Measurements from ENCODE around the gene VLDLR.

GRCh38 chr9:2681981-2682380 lies 60.4 kb downstream of the VLDLR start:
- TF ChIP-seq, protein P1, sequence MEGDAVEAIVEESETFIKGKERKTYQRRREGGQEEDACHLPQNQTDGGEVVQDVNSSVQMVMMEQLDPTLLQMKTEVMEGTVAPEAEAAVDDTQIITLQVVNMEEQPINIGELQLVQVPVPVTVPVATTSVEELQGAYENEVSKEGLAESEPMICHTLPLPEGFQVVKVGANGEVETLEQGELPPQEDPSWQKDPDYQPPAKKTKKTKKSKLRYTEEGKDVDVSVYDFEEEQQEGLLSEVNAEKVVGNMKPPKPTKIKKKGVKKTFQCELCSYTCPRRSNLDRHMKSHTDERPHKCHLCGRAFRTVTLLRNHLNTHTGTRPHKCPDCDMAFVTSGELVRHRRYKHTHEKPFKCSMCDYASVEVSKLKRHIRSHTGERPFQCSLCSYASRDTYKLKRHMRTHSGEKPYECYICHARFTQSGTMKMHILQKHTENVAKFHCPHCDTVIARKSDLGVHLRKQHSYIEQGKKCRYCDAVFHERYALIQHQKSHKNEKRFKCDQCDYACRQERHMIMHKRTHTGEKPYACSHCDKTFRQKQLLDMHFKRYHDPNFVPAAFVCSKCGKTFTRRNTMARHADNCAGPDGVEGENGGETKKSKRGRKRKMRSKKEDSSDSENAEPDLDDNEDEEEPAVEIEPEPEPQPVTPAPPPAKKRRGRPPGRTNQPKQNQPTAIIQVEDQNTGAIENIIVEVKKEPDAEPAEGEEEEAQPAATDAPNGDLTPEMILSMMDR (conservative IDR thresholded peaks at IDR 0.05; ENCODE audit: low read length), result no peak
- TF ChIP-seq EZH2phosphoT487 (IDR thresholded peaks at IDR 0.05; ENCODE audit: borderline replicate concordance, low read depth, low read length), result no peak

Measured in OCI-LY7 (cell line).